Esophagus muscularis mucosa (tissue), 4 donors: ENCODE results near the gene MACC1.
"Not testable (repeated sequence)": the region's sequence is repeated elsewhere in the genome, so short reads cannot be mapped to it uniquely, and the experiment has no call there.

Experiments
- CTCF ChIP-seq, 3 experiments: fragments of 200-600 bp in 2 of 3; fragments of 450-650 bp in 1 of 3; sonication (generic) in 2 of 3; IDR thresholded peaks; one replicate each; pipeline ENCODE4 v1.5.1; 2017 to 2019; ENCODE audit warnings: antibody characterized with exemption in 3 of 3, mild to moderate bottlenecking in 2 of 3, moderate library complexity in 1 of 3
- EP300 ChIP-seq: sonication (generic); formaldehyde crosslinking; IDR thresholded peaks from one replicate; pipeline ENCODE4 v1.6.1; 2017; ENCODE audit warnings: antibody characterized with exemption
- POLR2A ChIP-seq: fragments of 450-650 bp; IDR thresholded peaks from one replicate; pipeline ENCODE4 v1.6.1; 2017; ENCODE audit warnings: antibody characterized with exemption, moderate library complexity, mild to moderate bottlenecking, low read depth
- POLR2AphosphoS5 ChIP-seq, 2 donors: sonication (generic); formaldehyde crosslinking; IDR thresholded peaks; one replicate each; pipeline ENCODE4 v1.6.1; 2017; ENCODE audit warnings: antibody characterized with exemption in 2 of 2

- TF ChIP-seq POLR2AphosphoS5 (IDR thresholded peaks at IDR 0.05); CTCF (IDR thresholded peaks at IDR 0.05); POLR2A; EP300: not testable (repeated sequence)
These were observed 96.5 kb downstream of the MACC1 start for GRCh38 chr7:20120611-20121168.
